Tongue (tissue), 2 donors: ENCODE data around the gene REC8. TPM values are rescaled to one million over a fixed set of nuclear protein-coding genes. Genes with fewer than 3 reads are reported as not detected.

Experiments
- DNase-seq: peaks from one replicate; pipeline ENCODE4 v3.0.0-alpha.2; 2015
- total RNA-seq: library from RNA; depleted of rRNA; stranded (reverse); fragments of >200 nt; gene quantifications from one replicate; pipeline ENCODE4 v1.2.3, GENCODE V29; 2014

The REC8 gene
- total RNA-seq, 1 donor from 2014 or later = 8.6 TPM

- DNase-seq = no peak
Measured at GRCh38 chr14:24159777-24160498, 11.9 kb upstream of the REC8 start.

- no peak for DNase-seq
Measured at GRCh38 chr14:24160499-24160849, 11.4 kb upstream of the REC8 start.

- peak; percentile 98 for DNase-seq
Measured at GRCh38 chr14:24160850-24161804, 10.8 kb upstream of the REC8 start, which contains the start of gene IRF9. IRF9 (plus strand) TSS chr14:24161265; CDS start chr14:24162145, 880 bp downstream.

- no peak for DNase-seq
Measured at GRCh38 chr14:24162093-24162492, 9.8 kb upstream of the REC8 start.

GRCh38 chr14:24164518-24164991 is 7.3 kb upstream of the REC8 start:
- DNase-seq = no peak

- no peak for DNase-seq
Measured at GRCh38 chr14:24165785-24166184, 6.1 kb upstream of the REC8 start.

- no peak for DNase-seq
Measured at GRCh38 chr14:24167469-24168114, 4.3 kb upstream of the REC8 start.

GRCh38 chr14:24172261-24172860 is 481 bp downstream of the REC8 start:
- DNase-seq = peak; percentile 33

- peak; percentile 7 for DNase-seq
Measured at GRCh38 chr14:24172871-24173281, 996 bp downstream of the REC8 start.

- DNase-seq = no peak
Measured at GRCh38 chr14:24176599-24176998, 4.7 kb downstream of the REC8 start.

- DNase-seq = no peak
Measured at GRCh38 chr14:24177041-24177825, 5.4 kb downstream of the REC8 start.

GRCh38 chr14:24177891-24178290 is 6.0 kb downstream of the REC8 start:
- no peak for DNase-seq

- DNase-seq = no peak
Measured at GRCh38 chr14:24178399-24179178, 6.7 kb downstream of the REC8 start.

GRCh38 chr14:24179294-24179960 is 7.5 kb downstream of the REC8 start:
- no peak for DNase-seq

- DNase-seq = peak; percentile 13
Measured at GRCh38 chr14:24179961-24180796, 8.3 kb downstream of the REC8 start.

- DNase-seq = no peak
Measured at GRCh38 chr14:24181371-24182077, 9.6 kb downstream of the REC8 start.

GRCh38 chr14:24182110-24182882 is 10.4 kb downstream of the REC8 start:
- no peak for DNase-seq
